OCI-LY1 (cell line): ENCODE results near the gene TJP3.

Experiments
- EZH2 ChIP-seq: fragments of 200-600 bp; sonication (generic), shearing (Covaris generic); IDR thresholded peaks from 2 replicates; pipeline ENCODE4 v1.8.0; 2017; ENCODE audit warnings: borderline replicate concordance, mixed run types, mild to moderate bottlenecking, antibody characterized with exemption, low read length, moderate library complexity, mixed read lengths
- TF ChIP-seq, protein P1 (sequence below): fragments of 200-600 bp; sonication (generic), shearing (Covaris generic); IDR thresholded peaks from 2 replicates; pipeline ENCODE4 v1.5.1; 2017; ENCODE audit warnings: mild to moderate bottlenecking, antibody characterized with exemption, low read length, moderate library complexity, mixed read lengths

- TF ChIP-seq, protein P1, sequence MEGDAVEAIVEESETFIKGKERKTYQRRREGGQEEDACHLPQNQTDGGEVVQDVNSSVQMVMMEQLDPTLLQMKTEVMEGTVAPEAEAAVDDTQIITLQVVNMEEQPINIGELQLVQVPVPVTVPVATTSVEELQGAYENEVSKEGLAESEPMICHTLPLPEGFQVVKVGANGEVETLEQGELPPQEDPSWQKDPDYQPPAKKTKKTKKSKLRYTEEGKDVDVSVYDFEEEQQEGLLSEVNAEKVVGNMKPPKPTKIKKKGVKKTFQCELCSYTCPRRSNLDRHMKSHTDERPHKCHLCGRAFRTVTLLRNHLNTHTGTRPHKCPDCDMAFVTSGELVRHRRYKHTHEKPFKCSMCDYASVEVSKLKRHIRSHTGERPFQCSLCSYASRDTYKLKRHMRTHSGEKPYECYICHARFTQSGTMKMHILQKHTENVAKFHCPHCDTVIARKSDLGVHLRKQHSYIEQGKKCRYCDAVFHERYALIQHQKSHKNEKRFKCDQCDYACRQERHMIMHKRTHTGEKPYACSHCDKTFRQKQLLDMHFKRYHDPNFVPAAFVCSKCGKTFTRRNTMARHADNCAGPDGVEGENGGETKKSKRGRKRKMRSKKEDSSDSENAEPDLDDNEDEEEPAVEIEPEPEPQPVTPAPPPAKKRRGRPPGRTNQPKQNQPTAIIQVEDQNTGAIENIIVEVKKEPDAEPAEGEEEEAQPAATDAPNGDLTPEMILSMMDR: no peak
- TF ChIP-seq EZH2: no peak
Observed at GRCh38 chr19:3732108-3732507, 23.9 kb downstream of the TJP3 start.
